ENCODE data around the gene DENND5A.
A peak's percentile ranks its signal among the peaks of the same experiment; 100 is the strongest.
"Not testable (repeated sequence)": the region's sequence is repeated elsewhere in the genome, so short reads cannot be mapped to it uniquely, and the experiment has no call there.

DENND5A gene

GRCh38 chr11:9273376-9274336, 8.5 kb upstream of the DENND5A start:
- no peak for ATAC-seq
- H3K27me3 Mint-ChIP-seq, result no peaks in the 10 kb centered on the region
- no peak overlapping the region for H3K4me3 Mint-ChIP-seq
- H3K27ac Mint-ChIP-seq, result no peak overlapping the region
- H3K4me1 Mint-ChIP-seq, result peaks cover 7% of the 10 kb centered on the region
- H3K9me3 Mint-ChIP-seq, result no peaks in the 10 kb centered on the region
- no peaks in the 10 kb centered on the region for H3K36me3 Mint-ChIP-seq

DNA sequence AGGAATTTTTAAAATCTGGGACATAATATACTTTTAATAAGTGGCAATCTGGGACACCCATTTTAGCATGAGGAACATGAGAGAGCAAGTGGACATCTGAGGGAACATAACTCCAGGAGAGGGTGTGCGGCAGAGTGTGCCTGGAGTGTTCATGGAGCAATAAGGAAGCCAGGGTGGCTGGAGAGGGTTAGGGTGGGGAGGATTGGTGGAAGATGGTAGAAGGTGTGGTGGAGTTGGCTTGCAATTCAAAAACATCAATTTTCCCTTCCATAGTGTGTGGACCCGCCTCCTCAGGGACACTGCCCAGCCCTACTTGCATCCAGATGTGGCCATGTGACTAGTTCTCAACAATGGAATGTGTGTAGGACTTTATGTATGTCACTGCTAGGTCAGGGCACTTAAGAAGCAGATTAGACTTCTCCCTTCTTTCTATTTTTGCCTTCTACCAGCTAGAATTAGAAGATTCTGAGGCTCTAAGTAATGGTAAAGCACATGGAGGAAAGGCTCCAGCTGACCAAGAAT, 4.4 kb upstream of the DENND5A start:
- Mint-ChIP-seq H3K27me3 (no peaks in the 10 kb centered on the region), H3K4me1 (peaks cover 14% of the 10 kb centered on the region), H3K27ac (no peak overlapping the region), H3K9me3 (no peaks in the 10 kb centered on the region), H3K4me3 (no peak overlapping the region), H3K36me3 (no peaks in the 10 kb centered on the region)
- ATAC-seq, result no peak

DNA sequence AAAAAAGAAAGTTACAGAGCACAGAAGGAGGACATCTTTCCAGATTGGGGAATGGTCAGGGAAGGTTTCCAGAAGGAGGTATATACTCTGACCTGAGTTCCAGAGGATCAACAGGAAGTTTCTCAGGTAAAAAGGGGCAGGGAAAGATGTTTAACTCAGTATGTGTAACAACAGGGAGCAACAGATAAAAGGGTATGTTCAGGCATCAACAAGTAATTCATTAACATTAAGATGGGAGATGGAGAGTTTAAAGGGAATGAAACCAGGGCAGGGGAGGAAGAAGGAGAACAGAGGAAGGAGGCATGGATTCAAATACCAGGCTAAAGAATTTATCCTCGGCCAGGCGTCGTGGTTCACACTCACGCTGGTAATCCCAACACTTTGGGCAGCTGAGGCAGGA, 2.5 kb upstream of the DENND5A start:
- no peaks in the 10 kb centered on the region for H3K9me3 Mint-ChIP-seq
- no peak for ATAC-seq
- H3K4me1 Mint-ChIP-seq, result peaks cover 18% of the 10 kb centered on the region
- H3K4me3 Mint-ChIP-seq, result no peak overlapping the region
- no peaks in the 10 kb centered on the region for H3K36me3 Mint-ChIP-seq
- H3K27me3 Mint-ChIP-seq, result no peaks in the 10 kb centered on the region
- H3K27ac Mint-ChIP-seq, result no peak overlapping the region

- Mint-ChIP-seq H3K4me3 (no peak overlapping the region), H3K27ac (no peak overlapping the region), H3K4me1 (peaks cover 26% of the 10 kb centered on the region), H3K27me3 (no peaks in the 10 kb centered on the region), H3K9me3 (no peaks in the 10 kb centered on the region), H3K36me3 (no peaks in the 10 kb centered on the region)
- ATAC-seq, result no peak
Observed at GRCh38 chr11:9266926-9267325, 1.8 kb upstream of the DENND5A start.

DNA sequence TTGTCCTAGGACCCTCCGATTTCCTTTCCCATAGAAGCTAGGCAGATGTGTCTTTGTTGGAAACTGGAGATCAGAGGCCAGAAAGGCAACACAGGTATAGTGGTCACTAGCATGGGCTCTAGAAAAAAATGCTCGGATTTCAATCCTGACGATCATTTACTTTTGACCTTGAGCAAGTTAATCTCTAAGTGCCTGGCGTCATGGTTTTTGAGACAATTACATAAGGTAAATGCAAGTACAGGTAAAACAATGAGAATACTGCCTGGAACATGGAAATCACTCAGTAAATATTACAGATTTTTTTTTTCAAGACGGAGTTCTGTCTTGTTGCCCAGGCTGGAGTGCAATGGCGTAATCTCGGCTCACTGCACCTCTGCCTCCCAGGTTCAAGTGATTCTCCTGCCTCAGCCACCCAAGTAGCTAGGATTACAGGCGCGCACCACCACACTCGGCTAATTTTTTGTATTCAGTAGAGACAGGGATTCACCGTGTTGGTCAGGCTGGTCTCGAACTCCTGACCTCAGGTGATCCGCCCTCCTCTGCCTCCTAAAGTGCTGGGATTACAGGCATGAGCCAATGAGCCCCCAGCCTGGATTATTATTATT, 1.1 kb upstream of the DENND5A start:
- no peak for ATAC-seq
- Mint-ChIP-seq H3K36me3 (no peaks in the 10 kb centered on the region), H3K4me1 (peaks cover 32% of the 10 kb centered on the region), H3K27me3 (no peaks in the 10 kb centered on the region), H3K4me3 (peak overlapping the region; percentile 85), H3K9me3 (no peaks in the 10 kb centered on the region), H3K27ac (peak overlapping the region; percentile 81)

DNA sequence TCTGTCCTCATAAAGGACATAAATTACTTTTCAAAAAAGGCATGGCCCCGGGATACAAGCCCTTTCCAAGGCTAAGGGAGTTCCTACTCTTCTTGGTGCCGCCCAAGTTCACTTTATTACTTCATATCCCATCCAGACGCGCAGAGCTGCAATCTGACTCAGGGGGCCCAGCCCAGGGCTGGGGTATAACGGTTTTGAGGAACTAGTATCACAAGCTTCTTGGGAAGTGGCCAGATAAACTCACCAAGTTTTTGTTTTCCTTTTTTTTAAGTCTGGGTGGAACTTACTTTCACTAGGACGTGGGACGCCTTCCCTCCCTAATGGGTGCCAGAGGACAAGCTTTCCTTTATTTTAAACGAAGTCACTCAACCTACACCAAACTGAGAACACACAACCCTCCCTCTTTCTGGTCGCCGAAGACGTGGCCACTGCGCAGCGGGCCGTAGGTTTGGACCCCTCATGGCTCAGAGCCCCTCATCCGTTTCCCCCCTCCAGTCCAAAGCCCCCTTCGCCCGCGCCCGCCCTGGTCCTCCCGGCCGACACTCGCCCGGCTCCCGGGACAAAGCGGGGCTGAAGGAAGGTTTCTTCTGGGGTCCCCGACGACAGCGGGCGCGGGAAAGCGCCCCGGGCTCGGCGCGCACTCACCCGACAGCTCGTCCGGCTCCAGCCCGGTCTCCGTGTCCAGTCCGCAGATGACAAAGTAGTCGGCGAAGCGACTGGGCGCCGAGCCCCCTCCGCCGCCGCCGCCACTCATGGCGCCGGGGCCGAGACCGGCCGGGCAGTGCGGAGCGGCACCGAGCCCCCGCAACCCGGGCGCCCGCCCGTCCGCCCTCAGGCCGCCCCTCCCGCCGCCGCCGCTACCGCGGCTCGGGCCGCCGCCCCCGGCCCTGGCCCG, 587 bp downstream of the DENND5A start:
- H3K27ac Mint-ChIP-seq, result peak overlapping the region; percentile 81
- H3K4me1 Mint-ChIP-seq, result peaks cover 46% of the 10 kb centered on the region
- no peaks in the 10 kb centered on the region for H3K36me3 Mint-ChIP-seq
- ATAC-seq, result peak; percentile 63
- no peaks in the 10 kb centered on the region for H3K9me3 Mint-ChIP-seq
- peak overlapping the region; percentile 81 for H3K4me3 Mint-ChIP-seq
- H3K27me3 Mint-ChIP-seq, result no peaks in the 10 kb centered on the region

DNA sequence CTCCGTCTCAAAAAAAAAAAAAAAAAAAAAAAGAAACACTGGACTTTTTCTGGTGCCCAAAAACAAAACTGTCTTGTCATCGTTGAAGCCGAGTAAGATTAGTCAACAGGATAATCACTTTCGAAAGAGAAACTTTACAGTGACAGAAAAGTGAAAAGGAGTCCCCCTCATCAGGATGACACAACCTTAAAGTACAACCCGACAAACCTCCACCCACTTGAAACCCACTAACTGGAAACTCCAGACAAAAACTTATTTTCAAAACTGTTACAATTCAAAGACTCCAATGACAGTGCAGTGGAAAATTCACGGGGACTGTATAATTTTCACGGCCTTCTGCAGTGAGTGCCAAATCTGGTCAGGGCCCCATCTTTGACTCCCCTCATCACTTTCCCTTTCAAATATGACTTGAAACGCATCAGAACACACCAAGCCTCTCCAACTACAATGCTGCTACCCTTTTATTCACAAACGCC, 1.3 kb downstream of the DENND5A start:
- no peaks in the 10 kb centered on the region for H3K9me3 Mint-ChIP-seq
- ATAC-seq, result peak; percentile 80
- no peaks in the 10 kb centered on the region for H3K27me3 Mint-ChIP-seq
- no peaks in the 10 kb centered on the region for H3K36me3 Mint-ChIP-seq
- peak overlapping the region; percentile 81 for H3K27ac Mint-ChIP-seq
- H3K4me3 Mint-ChIP-seq, result peak overlapping the region; percentile 81
- peaks cover 46% of the 10 kb centered on the region for H3K4me1 Mint-ChIP-seq

DNA sequence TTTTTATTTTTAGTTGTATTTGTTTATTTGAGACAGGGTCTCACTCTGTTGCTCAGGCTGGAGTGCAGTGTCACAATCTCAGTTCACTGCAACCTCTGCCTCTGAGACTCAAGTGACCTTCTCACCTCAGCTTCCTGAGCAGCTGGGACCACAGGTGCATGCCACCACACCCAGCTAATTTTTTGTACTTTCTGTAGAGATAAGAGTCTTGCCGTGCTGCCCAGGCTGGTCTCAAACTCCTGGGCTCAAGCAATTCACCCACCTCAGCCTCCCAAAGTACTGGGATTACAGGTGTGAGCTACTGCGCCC, 4.4 kb downstream of the DENND5A start:
- H3K4me3 Mint-ChIP-seq, result not testable (repeated sequence)
- peak; percentile 32 for ATAC-seq
- peak overlapping the region; percentile 6 for H3K27ac Mint-ChIP-seq

DNA sequence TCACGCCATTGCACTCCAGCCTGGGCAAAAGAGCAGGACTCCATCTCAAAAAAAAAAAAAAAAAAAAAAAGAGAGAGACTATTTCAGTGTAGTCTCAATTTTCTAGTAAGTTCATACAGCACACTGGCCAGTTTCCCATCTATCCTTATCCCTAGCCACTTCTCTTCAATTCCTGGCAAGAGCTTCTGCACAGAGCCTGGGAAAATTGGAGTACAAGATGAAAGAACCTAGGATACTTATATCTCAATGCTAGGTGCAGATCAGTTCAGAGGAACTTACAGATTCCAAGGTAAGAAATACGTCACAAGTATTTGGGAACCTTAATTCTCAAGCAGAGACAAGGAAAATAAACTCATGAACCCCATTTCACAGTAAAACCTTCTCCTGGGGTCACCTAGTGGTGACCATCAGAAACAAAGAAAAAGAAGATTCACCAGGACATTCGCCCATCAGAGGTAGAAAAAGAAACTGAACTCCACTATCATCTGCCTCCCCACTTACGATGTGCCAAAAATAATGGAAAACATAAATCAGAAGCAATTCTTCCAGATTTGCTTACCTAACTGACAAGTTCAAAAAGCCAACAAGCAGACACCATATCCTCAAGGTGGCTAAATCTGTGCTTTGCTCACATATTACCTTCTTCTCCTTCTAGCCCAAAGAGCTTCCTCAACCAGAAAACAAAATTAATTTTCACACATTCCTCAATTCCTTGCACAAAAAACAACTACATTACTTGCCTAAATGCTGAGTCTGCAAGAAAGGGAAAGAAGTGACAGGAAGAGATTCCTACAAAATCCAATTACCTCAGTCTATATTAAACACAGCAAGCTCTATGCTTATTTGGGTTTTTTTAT, 4.9 kb downstream of the DENND5A start:
- Mint-ChIP-seq H3K4me3 (no peak overlapping the region), H3K36me3 (peaks cover 5% of the 10 kb centered on the region), H3K9me3 (no peaks in the 10 kb centered on the region), H3K27me3 (no peaks in the 10 kb centered on the region), H3K4me1 (peaks cover 40% of the 10 kb centered on the region), H3K27ac (peak overlapping the region; percentile 6)
- no peak for ATAC-seq

More for the DNA sequence above, 4.4 kb downstream of the DENND5A start:
- not testable (repeated sequence) for H3K36me3 Mint-ChIP-seq, H3K27me3 Mint-ChIP-seq, H3K9me3 Mint-ChIP-seq
- H3K4me1 Mint-ChIP-seq, result peaks cover 43% of the 10 kb centered on the region

- H3K4me1 Mint-ChIP-seq, result peaks cover 34% of the 10 kb centered on the region
- not testable (repeated sequence) for H3K27ac Mint-ChIP-seq, ATAC-seq, H3K27me3 Mint-ChIP-seq, H3K9me3 Mint-ChIP-seq, H3K36me3 Mint-ChIP-seq, H3K4me3 Mint-ChIP-seq
Observed at GRCh38 chr11:9258279-9258678, 6.9 kb downstream of the DENND5A start.

- Mint-ChIP-seq H3K27me3 (no peaks in the 10 kb centered on the region), H3K4me3 (no peak overlapping the region), H3K4me1 (peaks cover 12% of the 10 kb centered on the region), H3K9me3 (no peaks in the 10 kb centered on the region), H3K36me3 (peaks cover 5% of the 10 kb centered on the region), H3K27ac (no peak overlapping the region)
- ATAC-seq, result no peak
Observed at GRCh38 chr11:9254416-9254815, 10.7 kb downstream of the DENND5A start.

GRCh38 chr11:9253086-9253485, 12.1 kb downstream of the DENND5A start:
- Mint-ChIP-seq H3K4me1 (peaks cover 12% of the 10 kb centered on the region), H3K27ac (no peak overlapping the region), H3K36me3 (peaks cover under 1% of the 10 kb centered on the region), H3K4me3 (no peak overlapping the region), H3K27me3 (no peaks in the 10 kb centered on the region), H3K9me3 (no peaks in the 10 kb centered on the region)
- no peak for ATAC-seq

DNA sequence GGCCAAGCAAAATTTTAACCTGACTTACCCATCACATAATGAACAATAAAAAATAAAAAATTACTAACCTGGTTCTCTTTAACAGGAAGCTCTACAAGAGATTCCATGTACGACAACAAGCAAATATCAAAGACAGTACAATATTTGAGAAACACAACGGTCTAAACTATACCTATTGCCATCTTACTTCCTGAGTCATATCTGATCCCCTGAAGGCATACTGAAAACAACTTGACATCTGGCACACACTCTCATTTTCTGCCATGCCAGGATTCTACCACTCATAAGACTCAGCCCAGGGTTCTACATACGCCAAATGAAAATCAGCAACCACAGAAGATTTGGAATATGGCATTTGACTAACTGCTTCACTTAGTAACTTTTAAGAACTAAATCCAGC, 13.8 kb downstream of the DENND5A start:
- ATAC-seq, result no peak
- Mint-ChIP-seq H3K4me3 (no peak overlapping the region), H3K4me1 (peaks cover 20% of the 10 kb centered on the region), H3K27ac (no peak overlapping the region), H3K9me3 (no peaks in the 10 kb centered on the region), H3K36me3 (no peaks in the 10 kb centered on the region), H3K27me3 (no peaks in the 10 kb centered on the region)

GRCh38 chr11:9250139-9250582, 15.0 kb downstream of the DENND5A start:
- peak; percentile 80 for ATAC-seq
- peaks cover 22% of the 10 kb centered on the region for H3K4me1 Mint-ChIP-seq
- no peak overlapping the region for H3K4me3 Mint-ChIP-seq
- no peaks in the 10 kb centered on the region for H3K36me3 Mint-ChIP-seq
- no peaks in the 10 kb centered on the region for H3K27me3 Mint-ChIP-seq
- no peaks in the 10 kb centered on the region for H3K9me3 Mint-ChIP-seq
- H3K27ac Mint-ChIP-seq, result no peak overlapping the region
